Small intestine (tissue), 7 donors: ENCODE measurements around the gene ARPC4. TPM values are rescaled to one million over a fixed set of nuclear protein-coding genes. Genes with fewer than 3 reads are reported as not detected.
"Not testable (repeated sequence)": the region's sequence is repeated elsewhere in the genome, so short reads cannot be mapped to it uniquely, and the experiment has no call there.

ENCODE experiments used
- DNase-seq, 2 donors: peaks; one replicate each; pipeline versions ENCODE4 v3.0.0 to v3.0.0-alpha.2; 2013
- FAIRE-seq: peaks from 2 replicates; lab custom pipeline; 2012; peaks lifted over from hg19 to GRCh38; lab: Jason Lieb, UNC
- H3K27ac ChIP-seq, 3 donors: one replicate each; pipeline ENCODE4 v1.5.1; 2013; ENCODE audit warnings: low read length in 2 of 3, mild to moderate bottlenecking in 2 of 3, control low read depth in 1 of 3, inconsistent platforms in 1 of 3, low read depth in 1 of 3, moderate library complexity in 1 of 3
- H3K27me3 ChIP-seq, 3 donors: one replicate each; pipeline ENCODE4 v1.6.1; 2013; ENCODE audit warnings: low read length in 3 of 3, inconsistent platforms in 1 of 3; ENCODE audit not compliant: control insufficient read depth in 3 of 3, insufficient read depth in 3 of 3
- H3K36me3 ChIP-seq, 3 donors: one replicate each; pipeline ENCODE4 v1.6.1; 2013; ENCODE audit warnings: low read length in 3 of 3, inconsistent platforms in 1 of 3, low read depth in 1 of 3, mild to moderate bottlenecking in 1 of 3, moderate library complexity in 1 of 3; ENCODE audit not compliant: control insufficient read depth in 3 of 3, insufficient read depth in 2 of 3
- H3K4me1 ChIP-seq, 3 donors: one replicate each; pipeline ENCODE4 v1.6.1; 2013; ENCODE audit warnings: low read length in 2 of 3, inconsistent platforms in 1 of 3, low read depth in 1 of 3, mild to moderate bottlenecking in 1 of 3, moderate library complexity in 1 of 3; ENCODE audit not compliant: control insufficient read depth in 3 of 3, insufficient read depth in 2 of 3
- H3K4me3 ChIP-seq, 3 donors: one replicate each; pipeline ENCODE4 v1.5.1; 2013; ENCODE audit warnings: low read length in 3 of 3, control low read depth in 1 of 3, inconsistent platforms in 1 of 3, low read depth in 1 of 3, mild to moderate bottlenecking in 1 of 3, moderate library complexity in 1 of 3
- H3K9me3 ChIP-seq, 2 donors: one replicate each; pipeline ENCODE4 v1.6.1; 2013; ENCODE audit warnings: low read depth in 1 of 2, low read length in 1 of 2; ENCODE audit not compliant: control insufficient read depth in 2 of 2, insufficient read depth in 1 of 2
- WGBS, 3 donors: extraction: QIAGEN DNeasy Blood & Tissue Kit; methylation state at CpG; one replicate each; pipeline ENCODE4 v1.1.7; 2013; 5-methylcytosine and 5-hydroxymethylcytosine counted together
- polyA plus RNA-seq, 4 donors: library from polyadenylated mRNA; stranded (reverse) in 3 of 4; unstranded in 1 of 4; fragments of 200-250 nt in 3 of 4; fragments of 120-200 nt in 1 of 4; gene quantifications; one replicate each; pipeline versions ENCODE4 v1.2.1 to v1.2.3, GENCODE V29; 2013
- donor health status: healthy with polysubstance abuse.
- donor health status: control.
- donor health status: control.
- donor health status: Bipolar disorder and iron deficiency.
- donor health status: healthy.

ARPC4 gene
- polyA plus RNA-seq, 4 donors, result 143 to 178 (median 161) TPM

GRCh38 chr3:9837701-9838582 lies 45.1 kb downstream of the ARPC4 start:
- Histone ChIP-seq H3K4me3 (no peak overlapping the region), H3K9me3 (no peaks in the 10 kb centered on the region), H3K27ac (no peak overlapping the region), H3K4me1 (peaks cover 0 to 3% (median 0%) of the 10 kb centered on the region in 3 donors), H3K27me3 (no peaks in the 10 kb centered on the region), H3K36me3 (peaks cover 6 to 82% (median 7%) of the 10 kb centered on the region in 3 donors)
- FAIRE-seq (no peak), DNase-seq (no peak)
- WGBS, 3 donors, result 87 to 92% (median 90%) methylated on average over 12 of the region's 12 CpGs

- H3K36me3 ChIP-seq, result peaks cover 5 to 76% (median 6%) of the 10 kb centered on the region in 3 donors
- H3K27me3 ChIP-seq, result no peaks in the 10 kb centered on the region
- FAIRE-seq (no peak), DNase-seq (no peak)
- no peaks in the 10 kb centered on the region for H3K9me3 ChIP-seq
- WGBS, 3 donors, result 79 to 82% (median 81%) methylated on average over 4 of the region's 4 CpGs
- H3K27ac ChIP-seq, result no peak overlapping the region
- H3K4me3 ChIP-seq, result no peak overlapping the region
- peaks cover 0 to 3% (median 0%) of the 10 kb centered on the region in 3 donors for H3K4me1 ChIP-seq
These were observed 46.0 kb downstream of the ARPC4 start for GRCh38 chr3:9838856-9839255.

- Histone ChIP-seq H3K4me1 (peaks cover 0 to 6% (median 4%) of the 10 kb centered on the region in 3 donors), H3K27me3 (no peaks in the 10 kb centered on the region), H3K36me3 (peaks cover 5 to 54% (median 6%) of the 10 kb centered on the region in 3 donors), H3K27ac (no peak overlapping the region), H3K4me3 (no peak overlapping the region), H3K9me3 (no peaks in the 10 kb centered on the region)
- DNase-seq (no peak), FAIRE-seq (no peak)
- 84 to 86% (median 84%) methylated on average over 8 of the region's 8 CpGs for WGBS, 3 donors
These were observed 48.1 kb downstream of the ARPC4 start for GRCh38 chr3:9841015-9841414.

GRCh38 chr3:9843715-9844438 lies 51.0 kb downstream of the ARPC4 start, which contains the start of gene RPUSD3:
RPUSD3 (minus strand) TSS chr3:9844008; CDS start chr3:9843990, 18 bp downstream.
- Histone ChIP-seq H3K9me3 (no peaks in the 10 kb centered on the region), H3K4me3 (peak within 1 kb of the TSS; percentile 49 to 82 (median 77)), H3K27me3 (no peaks in the 10 kb centered on the region), H3K27ac (peak within 1 kb of the TSS; percentile 49 to 70 (median 68)), H3K36me3 (peaks cover 3 to 31% (median 6%) of the 10 kb centered on the region in 3 donors), H3K4me1 (peaks cover 0 to 6% (median 4%) of the 10 kb centered on the region in 3 donors)
- no peak for FAIRE-seq
- peak; percentile 97 to 98 for DNase-seq
- 0 to 1% (median 0%) methylated on average over 40 to 42 of the region's 42 CpGs for WGBS, 3 donors

- 83 to 88% (median 83%) methylated on average over 6 of the region's 6 CpGs for WGBS, 3 donors
- peaks cover 0 to 6% (median 4%) of the 10 kb centered on the region in 3 donors for H3K4me1 ChIP-seq
- no peak overlapping the region for H3K4me3 ChIP-seq
- H3K36me3 ChIP-seq, result peaks cover 0 to 9% (median 3%) of the 10 kb centered on the region in 3 donors
- H3K27ac ChIP-seq, result no peak overlapping the region
- FAIRE-seq (no peak), DNase-seq (no peak)
- H3K9me3 ChIP-seq, result no peaks in the 10 kb centered on the region
- no peaks in the 10 kb centered on the region for H3K27me3 ChIP-seq
These were observed 53.3 kb downstream of the ARPC4 start for GRCh38 chr3:9846231-9846630.

- Histone ChIP-seq H3K4me3 (no peak overlapping the region), H3K27me3 (no peaks in the 10 kb centered on the region), H3K36me3 (peaks cover 0 to 1% (median 0%) of the 10 kb centered on the region in 3 donors), H3K9me3 (no peaks in the 10 kb centered on the region), H3K27ac (no peak overlapping the region), H3K4me1 (peaks cover 0 to 6% (median 4%) of the 10 kb centered on the region in 3 donors)
- no peak for FAIRE-seq
- DNase-seq, result no peak
- WGBS, 3 donors, result 90 to 98% (median 91%) methylated on average over 6 of the region's 6 CpGs
These were observed 54.1 kb downstream of the ARPC4 start for GRCh38 chr3:9846931-9847488.

GRCh38 chr3:9847870-9848269 lies 55.0 kb downstream of the ARPC4 start:
- not testable (repeated sequence) for H3K27me3 ChIP-seq, H3K36me3 ChIP-seq, H3K27ac ChIP-seq, H3K9me3 ChIP-seq, H3K4me1 ChIP-seq, FAIRE-seq, H3K4me3 ChIP-seq, DNase-seq
- WGBS, 3 donors, result 60 to 68% (median 68%) methylated on average over 7 to 9 of the region's 9 CpGs

GRCh38 chr3:9848860-9849259 lies 56.0 kb downstream of the ARPC4 start:
- H3K36me3 ChIP-seq, H3K27me3 ChIP-seq, H3K4me1 ChIP-seq, FAIRE-seq, H3K4me3 ChIP-seq, H3K27ac ChIP-seq, H3K9me3 ChIP-seq: not testable (repeated sequence)
- 13 to 33% (median 15%) methylated on average over 4 of the region's 4 CpGs for WGBS, 3 donors
- peak; percentile 31 to 41 for DNase-seq
